Measurements from ENCODE around the gene TAS1R3.

TAS1R3 gene

DNA sequence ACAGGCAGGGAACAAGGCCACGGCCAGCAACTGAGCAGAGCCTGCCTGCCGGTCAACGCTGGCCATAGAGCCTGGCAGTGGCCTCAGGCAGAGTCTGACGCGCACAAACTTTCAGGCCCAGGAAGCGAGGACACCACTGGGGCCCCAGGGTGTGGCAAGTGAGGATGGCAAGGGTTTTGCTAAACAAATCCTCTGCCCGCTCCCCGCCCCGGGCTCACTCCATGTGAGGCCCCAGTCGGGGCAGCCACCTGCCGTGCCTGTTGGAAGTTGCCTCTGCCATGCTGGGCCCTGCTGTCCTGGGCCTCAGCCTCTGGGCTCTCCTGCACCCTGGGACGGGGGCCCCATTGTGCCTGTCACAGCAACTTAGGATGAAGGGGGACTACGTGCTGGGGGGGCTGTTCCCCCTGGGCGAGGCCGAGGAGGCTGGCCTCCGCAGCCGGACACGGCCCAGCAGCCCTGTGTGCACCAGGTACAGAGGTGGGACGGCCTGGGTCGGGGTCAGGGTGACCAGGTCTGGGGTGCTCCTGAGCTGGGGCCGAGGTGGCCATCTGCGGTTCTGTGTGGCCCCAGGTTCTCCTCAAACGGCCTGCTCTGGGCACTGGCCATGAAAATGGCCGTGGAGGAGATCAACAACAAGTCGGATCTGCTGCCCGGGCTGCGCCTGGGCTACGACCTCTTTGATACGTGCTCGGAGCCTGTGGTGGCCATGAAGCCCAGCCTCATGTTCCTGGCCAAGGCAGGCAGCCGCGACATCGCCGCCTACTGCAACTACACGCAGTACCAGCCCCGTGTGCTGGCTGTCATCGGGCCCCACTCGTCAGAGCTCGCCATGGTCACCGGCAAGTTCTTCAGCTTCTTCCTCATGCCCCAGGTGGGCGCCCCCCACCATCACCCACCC, at the start of gene TAS1R3:
TAS1R3 (plus strand) TSS at position 213 of the 898 bp plus-strand sequence; CDS start at position 279, 66 bp downstream.
- DNase-seq = no peak

DNA sequence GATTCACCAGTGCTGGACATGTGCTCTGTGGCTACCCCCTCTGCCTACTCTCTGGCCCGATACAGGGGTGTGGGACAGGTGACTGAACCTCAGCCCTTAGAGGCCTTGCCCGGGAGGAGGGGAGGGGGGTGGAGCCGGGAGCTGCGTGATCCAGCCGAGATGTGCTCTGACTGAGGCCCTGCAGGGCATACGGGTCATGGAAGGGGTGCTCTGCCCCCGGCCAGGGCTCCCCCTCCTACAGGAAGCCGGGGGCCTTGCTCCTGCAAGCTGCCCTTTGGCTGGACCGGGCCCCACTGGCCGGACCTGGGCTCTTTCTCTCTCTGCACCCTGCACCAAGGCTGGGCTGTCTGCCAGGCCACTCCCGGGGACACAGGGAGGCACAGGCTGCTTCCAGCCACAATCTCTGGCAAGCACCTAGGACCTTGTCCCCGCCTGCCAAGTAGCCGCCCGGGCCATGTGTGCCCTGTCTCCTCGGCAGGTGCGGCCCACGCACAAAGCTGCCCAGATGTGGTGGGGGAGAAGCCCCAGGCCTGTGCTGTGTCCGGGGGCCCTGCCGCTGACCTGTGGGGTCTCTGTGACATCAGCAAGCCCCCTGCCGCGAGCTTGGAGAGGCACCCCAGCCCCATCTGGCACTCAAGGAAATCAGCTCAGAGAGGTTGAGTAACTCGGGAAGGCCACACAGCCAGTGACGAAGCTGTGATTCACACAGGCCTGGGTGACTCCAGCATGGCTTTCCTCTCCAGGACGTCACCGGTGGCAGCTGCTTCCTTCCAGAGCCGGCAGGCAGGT, 49.4 kb upstream of the TAS1R3 start:
- no peak for DNase-seq

- no peak for DNase-seq
Measured at GRCh38 chr1:1282998-1283397, 48.1 kb upstream of the TAS1R3 start.

DNA sequence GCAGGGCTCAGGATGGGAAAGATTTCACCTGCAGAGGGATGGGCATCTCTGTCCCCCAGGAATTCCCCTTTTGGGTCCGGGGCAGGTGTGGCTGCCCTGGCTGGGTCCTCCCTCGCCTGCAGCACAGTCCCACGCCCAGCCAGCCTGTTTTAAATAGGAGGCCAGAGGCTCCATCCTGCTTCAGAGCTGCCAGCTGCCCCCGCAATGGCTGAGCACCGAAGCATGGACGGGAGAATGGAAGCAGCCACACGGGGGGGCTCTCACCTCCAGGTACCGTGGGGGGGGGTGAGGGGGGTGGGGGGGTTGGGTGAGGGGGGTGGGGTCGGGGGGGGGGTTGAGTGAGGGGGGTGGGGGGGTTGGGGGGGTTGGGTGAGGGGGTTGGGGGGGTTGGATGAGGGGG, 47.3 kb upstream of the TAS1R3 start:
- DNase-seq = no peak

DNA sequence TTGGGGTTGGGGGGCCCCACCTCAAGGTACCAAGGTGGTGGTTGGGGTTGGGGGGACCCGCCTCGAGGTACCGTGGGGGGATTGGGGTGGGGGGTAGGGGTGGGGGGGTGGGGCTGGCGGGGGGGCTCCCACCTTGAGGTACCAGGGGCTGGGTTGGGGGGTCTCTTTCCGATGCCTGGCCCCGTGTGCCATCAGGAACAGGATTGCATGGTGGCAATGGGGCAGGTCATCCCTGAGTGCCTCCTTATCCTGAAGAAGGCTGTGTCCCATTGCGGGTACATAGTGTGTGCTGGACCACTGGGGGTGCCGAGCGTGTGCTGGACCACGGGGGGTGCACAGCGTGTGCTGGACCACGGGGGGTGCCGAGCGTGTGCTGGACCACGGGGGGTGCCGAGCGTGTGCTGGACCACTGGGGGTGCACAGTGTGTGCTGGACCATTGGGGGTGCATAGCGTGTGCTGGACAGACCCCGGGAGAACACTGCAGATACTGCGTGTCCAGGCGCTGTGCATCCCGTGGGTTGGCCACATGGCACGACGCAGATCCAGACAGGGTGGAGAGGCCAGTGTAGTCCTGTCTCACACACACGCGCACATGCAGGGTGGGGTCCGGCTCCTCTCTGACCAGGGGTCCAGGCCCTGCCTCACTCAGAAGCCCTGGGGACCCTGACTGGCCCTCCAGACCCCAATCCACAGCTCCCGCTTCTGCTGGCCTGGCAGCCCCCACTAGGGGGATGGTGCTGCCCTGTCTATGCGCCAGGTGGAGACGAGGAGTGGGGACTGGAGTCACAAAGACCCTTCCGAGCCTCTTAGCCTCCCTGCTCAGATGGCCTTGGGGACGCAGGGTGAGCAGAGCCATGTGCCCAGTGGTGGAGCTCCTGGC, 46.6 kb upstream of the TAS1R3 start:
- no peak for DNase-seq

DNA sequence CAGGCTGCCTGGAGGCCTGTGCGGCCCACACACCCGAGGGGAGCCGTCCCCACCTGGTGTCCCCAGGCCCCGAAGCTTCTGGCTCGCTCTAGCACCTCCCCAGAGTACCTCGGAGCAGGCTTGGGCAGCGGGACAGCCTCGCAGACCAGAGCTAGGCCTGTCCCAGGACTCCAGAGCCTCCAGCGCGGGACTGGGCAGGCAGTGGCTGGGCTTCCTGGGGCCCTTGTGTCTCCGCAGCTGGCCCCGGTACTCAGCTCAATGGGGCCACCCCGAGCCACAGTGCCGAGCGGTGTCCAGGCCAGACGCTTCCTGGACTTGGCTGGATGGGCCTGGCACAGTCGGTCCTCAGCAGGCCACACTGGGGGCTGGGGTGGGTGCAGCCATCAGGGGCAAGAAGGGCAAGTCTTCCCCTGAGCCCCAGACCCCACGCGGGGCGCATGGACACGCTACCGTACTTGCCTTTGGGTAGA, 45.9 kb upstream of the TAS1R3 start:
- no peak for DNase-seq

DNA sequence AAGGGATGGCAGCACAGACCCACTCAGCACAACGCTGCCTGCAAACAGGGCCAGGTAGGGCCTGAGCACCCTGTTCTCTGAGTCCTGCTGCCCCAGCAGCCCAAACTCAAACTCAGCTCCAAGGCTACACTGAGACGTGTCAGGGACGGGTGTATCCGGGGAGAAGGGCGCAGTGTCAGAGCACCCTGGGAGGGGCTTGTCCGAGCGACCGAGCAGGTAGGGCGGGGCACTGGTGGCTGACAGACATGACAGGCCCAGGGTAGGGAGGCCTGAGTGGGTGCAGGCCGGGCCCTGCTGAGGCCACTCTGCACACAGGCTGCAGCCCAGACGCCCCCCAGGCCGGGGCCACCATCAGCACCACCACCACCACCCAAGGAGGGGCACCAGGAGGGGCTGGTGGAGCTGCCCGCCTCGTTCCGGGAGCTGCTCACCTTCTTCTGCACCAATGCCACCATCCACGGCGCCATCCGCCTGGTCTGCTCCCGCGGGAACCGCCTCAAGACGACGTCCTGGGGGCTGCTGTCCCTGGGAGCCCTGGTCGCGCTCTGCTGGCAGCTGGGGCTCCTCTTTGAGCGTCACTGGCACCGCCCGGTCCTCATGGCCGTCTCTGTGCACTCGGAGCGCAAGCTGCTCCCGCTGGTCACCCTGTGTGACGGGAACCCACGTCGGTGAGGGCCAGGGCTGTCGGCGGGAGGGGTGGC, 45.3 kb upstream of the TAS1R3 start:
- no peak for DNase-seq

DNA sequence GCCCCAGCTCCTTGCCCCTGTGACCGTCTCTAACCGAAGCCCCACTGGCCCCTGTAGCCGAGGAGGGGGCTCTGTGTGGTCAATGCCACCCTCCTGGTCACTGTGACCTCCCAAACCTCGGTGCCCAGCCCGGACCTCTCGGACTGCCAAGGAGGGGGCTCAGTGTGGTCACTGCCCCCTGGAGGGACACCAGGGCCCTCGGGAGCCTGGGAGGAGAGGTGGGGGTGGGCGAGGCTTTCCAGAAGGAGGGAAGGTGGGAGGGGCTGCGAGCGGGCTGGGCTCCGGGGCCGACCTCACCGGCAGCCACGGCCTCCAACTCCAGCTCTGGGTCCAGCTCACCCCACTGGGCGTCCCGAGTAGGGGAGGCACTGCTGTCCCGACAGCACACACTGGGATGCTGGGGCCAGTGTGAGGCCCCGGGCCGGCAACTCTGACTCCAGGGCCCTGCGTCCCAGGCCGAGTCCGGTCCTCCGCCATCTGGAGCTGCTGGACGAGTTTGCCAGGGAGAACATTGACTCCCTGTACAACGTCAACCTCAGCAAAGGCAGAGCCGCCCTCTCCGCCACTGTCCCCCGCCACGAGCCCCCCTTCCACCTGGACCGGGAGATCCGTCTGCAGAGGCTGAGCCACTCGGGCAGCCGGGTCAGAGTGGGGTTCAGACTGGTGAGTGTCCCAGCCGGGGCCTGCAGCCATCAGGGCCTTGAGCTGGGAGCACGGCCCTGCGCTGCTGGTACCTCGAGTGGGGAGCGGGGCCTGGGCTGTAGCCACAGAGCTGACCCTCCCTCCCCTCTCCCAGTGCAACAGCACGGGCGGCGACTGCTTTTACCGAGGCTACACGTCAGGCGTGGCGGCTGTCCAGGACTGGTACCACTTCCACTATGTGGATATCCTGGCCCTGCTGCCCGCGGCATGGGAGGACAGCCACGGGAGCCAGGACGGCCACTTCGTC, 44.5 kb upstream of the TAS1R3 start:
- no peak for DNase-seq

- DNase-seq = no peak
Measured at GRCh38 chr1:1287288-1288110, 43.6 kb upstream of the TAS1R3 start.

DNA sequence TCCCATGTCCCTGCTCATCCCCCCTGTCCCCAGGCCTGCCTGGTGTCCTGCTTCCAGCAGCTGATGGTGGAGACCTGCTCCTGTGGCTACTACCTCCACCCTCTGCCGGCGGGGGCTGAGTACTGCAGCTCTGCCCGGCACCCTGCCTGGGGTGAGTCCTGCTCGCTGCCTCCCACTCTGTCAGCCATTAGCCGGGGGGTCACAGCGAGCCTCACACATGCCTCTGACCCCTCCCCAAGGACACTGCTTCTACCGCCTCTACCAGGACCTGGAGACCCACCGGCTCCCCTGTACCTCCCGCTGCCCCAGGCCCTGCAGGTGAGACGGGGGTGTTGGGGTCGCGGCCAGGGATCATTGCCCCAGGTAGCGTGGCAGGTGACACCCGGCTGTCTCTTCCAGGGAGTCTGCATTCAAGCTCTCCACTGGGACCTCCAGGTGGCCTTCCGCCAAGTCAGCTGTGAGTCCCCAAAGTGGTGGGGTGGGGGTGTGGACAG, 40.8 kb upstream of the TAS1R3 start:
- peak in 6 of 56 donors; percentile 26 to 60 (median 33) for DNase-seq

GRCh38 chr1:1291023-1291528, 40.0 kb upstream of the TAS1R3 start:
- peak in 2 of 56 donors; percentile 38 to 42 for DNase-seq

DNA sequence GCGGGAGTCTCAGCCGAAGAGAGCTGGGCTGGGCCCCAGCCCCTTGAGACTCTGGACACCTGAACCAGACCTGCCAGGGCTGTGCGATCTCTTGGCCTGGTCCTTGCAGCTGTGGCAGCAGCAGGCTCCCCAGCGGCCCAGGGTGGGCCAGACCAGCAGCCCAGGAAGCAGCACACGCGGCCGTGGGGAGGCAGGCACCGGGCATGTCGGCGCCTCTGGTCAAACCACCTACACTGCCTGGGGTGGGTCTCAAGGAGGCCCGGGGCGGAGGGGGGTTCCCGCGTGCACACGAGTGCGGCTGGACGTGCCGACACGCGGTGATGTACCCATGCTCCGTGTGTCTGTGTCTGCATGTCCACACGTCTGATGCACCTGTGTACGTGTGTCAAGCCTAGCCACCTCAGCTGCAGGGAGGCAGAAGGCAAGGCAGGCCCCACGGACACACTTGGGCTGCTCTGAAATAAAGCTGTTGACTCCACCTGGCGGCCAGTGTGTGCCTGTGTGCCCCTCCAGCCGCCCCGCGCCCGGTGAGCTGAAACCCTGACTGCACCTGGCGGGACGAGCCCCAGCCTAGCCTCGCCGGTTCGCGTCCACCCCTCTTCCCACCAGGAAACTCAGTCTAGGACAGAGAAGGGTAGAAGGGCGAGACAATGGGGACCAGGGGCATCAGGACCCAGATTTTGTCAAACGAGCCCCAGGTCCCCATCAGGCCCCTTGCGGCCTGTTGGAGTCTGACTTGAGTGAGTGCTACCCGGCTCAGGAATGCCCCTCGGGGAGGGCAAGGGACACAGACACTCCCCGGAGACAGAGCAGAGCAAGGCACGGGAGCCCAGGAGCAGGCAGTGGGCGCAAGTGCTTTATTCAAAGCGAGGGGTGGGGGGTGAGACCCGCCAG, 39.3 kb upstream of the TAS1R3 start:
- peak in 11 of 56 donors; percentile 11 to 50 (median 37) for DNase-seq

DNA sequence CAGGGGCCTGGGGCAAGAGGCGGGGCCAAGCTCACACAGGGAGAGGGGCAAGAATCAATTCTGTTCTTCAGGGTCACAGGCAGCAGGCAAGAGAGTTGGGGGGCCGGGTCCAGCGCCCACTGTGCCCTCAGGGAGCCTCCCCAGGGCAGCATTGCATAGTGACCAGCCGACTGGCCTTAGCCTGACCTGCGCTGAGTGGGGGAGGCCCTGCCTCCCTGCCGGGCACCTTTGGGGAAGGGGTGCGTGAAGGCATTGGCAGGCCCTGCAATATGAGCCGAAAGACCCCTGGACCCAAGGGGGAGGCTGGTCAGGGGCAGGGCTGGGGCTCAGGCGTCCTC, 38.7 kb upstream of the TAS1R3 start:
- DNase-seq = no peak

GRCh38 chr1:1292851-1293250, 38.2 kb upstream of the TAS1R3 start:
- DNase-seq = no peak

DNA sequence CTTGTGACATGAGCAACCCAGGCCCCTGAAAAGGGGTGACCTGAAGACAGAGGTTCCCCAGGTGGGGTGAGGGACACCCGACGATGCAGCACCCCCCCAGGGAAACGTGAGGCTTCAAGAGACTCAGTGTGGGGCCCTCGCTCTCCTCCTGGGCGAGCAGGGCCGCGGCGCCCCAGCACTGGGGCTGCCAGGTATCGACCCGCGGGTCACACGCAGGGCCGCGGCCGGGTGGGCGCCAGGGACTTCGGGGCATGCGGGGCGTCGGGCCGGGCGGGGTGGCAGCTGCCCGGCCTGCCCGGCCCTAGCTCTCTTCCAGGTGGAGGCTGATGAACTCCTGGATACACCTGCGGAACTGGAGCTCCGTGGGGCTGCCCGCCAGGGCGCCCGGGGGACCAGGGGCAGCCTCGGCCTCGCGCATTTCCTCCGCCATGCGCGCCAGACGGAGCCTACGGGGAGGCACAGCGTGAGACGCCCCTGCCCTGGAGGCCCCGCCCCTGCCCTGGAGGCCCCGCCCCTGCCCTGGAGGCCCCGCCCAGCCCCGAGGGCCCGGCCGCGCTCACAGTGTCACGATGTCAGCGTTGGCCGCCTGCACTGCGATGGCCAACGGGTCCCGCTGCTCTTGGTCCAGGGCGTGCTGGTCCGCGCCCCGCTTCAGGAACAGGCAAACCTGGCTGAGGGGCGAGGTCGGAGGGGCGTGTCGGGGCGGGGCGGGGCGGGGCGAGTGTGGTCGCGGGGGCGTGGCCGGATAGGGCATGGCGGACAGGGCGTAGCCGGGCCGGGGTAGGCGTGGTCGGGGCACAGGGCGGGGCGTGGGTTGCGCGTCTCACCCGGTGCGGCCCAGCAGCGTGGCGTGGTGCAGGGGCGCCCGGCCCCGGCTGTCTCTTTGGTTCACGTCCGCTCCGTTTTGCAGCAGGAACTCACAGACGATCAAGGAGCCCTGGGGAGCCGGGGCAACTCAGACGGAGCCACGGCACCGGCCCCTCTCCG, 37.5 kb upstream of the TAS1R3 start:
- DNase-seq = no peak

All from amygdala (tissue), 56 donors.